ENCODE data around the gene STOML2.

Gene STOML2

GRCh38 chr9:35107297-35108290, 4.7 kb upstream of the STOML2 start:
- no peak for DNase-seq (ENCODE audit: low spot score)

DNA sequence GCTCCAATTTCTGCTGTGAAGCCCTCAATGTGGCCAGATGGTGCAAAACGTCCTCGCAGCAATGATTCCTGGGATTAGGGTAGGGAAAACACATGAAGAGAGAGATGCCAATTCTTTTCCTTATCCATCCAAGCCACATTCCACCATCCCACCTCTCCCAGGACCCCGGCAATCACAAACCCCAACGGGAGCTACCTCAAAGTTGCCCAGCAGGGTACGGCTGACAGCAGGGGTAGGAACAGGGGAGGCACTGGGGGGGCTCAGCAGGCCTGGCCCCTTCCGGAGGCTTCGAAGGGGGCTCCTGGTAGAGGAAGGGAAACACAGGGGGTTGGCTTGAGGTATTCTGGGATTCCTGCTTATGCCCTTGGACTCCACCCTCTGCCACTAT, 3.4 kb upstream of the STOML2 start:
- DNase-seq (ENCODE audit: low spot score), result no peak

DNA sequence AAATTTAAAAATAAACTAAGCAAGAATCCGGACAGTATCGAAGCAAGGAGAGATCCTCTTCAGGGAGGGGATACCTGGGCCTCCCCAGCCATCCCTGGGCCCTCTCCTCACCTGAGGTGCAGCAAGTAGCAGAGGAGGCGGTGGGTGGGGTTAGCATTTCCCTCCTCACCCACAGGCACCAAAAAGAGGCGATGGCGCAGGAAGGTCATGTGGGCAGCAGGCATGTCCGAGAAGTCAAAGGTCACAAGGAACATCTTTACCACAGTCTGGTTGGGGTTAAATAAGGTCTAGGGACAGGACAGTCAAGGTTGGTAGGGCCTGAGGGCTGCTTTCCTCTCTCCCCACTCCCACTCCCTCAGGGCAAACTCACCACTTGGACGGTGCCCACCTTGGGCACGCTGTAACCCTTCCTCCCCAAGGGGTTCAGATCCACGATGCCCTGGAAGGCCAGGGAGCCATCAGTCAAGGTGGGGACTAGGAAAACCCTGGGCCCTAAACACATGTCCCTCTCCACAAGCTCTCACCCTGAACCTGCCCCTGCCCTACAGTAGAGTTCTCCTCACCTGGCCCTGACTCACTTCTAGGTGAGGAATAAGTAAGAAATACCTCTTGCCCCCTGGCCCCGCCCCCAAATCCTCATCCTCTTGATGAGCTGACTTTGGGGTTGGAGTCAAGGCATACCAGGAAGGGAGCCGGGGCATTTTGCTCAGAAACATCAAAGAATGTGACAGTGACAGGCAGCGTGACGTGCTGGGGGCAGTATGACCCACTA, 2.8 kb upstream of the STOML2 start:
- no peak for DNase-seq (ENCODE audit: low spot score)

DNA sequence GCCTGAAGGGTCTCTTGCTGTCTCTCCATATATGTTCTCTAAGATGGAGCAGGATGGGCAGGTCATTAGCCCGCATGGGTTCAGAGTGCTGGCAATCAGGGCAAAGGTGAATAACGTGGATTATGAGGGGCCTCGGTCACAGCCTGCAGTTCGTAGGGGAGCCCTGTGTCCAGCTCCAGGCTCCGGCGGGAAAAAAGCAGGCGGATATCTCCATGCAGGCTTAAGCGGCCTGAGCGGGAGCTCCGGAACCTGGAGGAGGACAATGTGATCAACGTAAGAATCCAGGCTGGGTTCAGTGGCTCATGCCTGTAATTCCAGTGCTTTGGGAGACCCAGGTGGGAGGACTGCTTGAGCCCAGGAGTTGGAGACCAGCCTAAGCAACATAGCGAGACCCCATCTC, 2.2 kb upstream of the STOML2 start:
- no peak for DNase-seq (ENCODE audit: low spot score)

DNA sequence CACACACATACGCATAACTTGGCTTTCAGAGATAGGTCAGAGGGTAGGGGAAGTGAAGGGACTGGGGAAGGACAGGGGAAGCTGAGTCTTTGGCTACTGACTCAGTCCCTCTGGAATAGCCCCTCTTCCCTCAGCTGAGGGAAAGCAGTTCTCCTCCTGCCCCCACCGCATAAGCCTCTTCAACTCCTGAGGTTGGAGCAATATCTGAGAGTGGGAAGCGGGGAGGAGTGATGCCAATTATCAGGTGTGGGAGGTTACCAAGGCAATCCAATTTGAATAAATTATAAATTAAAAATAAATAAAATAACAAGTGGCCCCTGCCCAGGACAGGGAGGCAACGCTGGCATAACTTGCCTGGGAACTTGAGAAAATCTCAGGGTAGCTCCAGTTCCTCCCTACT, 1.7 kb upstream of the STOML2 start:
- no peak for DNase-seq (ENCODE audit: low spot score)

GRCh38 chr9:35103660-35104191, 795 bp upstream of the STOML2 start:
- DNase-seq (ENCODE audit: low spot score), result no peak

DNA sequence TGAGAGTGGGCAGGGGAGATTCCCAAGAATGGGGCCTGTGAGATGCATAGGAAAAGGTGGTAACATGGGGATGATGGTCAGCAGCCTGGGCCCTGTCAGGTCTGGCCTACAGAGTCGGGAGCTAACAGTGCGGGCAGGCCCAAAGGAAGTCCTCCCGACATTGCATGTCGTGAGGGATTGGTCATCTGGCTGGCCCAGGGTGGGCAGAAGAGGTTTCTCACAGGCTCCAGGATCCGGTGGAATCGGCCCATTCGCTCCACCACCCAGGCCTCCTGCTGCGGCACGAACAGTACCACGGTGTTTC, 514 bp downstream of the STOML2 start:
- DNase-seq (ENCODE audit: low spot score), result no peak

- no peak for DNase-seq (ENCODE audit: low spot score)
Measured at GRCh38 chr9:35097573-35097972, 5.4 kb downstream of the STOML2 start.

GRCh38 chr9:35096035-35096849, 6.7 kb downstream of the STOML2 start, which contains the start of gene PIGO:
Gene PIGO (minus strand): TSS chr9:35096591. CDS start chr9:35095565, 1,026 bp downstream.
- peak; percentile 86 for DNase-seq (ENCODE audit: low spot score)

GRCh38 chr9:35091536-35091935, 11.4 kb downstream of the STOML2 start:
- no peak for DNase-seq (ENCODE audit: low spot score)

GRCh38 chr9:35089434-35089833, 13.5 kb downstream of the STOML2 start:
- DNase-seq (ENCODE audit: low spot score), result no peak

- no peak for DNase-seq (ENCODE audit: low spot score)
Measured at GRCh38 chr9:35085078-35085477, 17.9 kb downstream of the STOML2 start.

- peak; percentile 92 for DNase-seq (ENCODE audit: low spot score)
Measured at GRCh38 chr9:35079426-35080341, 23.2 kb downstream of the STOML2 start, which contains the start of gene FANCG. Gene FANCG (minus strand): TSS chr9:35079942. CDS start chr9:35079524, 418 bp downstream.

DNA sequence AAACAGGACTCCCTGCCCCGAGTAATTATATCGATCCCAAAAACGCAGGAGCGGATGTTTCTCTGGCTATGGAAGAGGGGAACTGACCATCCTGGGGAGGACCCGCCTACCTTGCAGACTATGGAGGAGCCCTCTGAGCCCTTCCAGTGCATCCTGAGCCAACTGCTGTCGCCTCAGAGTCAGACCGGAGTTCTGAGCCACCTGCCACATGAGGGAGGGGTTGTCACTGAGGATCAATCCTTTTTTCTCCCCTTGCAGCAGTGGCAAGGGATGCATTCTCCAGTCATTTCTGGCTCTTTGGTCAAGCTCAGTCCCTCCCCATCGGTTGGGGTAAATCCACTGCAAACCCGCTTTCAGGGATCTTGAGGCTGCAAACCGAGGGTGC, 23.9 kb downstream of the STOML2 start:
- no peak for DNase-seq (ENCODE audit: low spot score)

GRCh38 chr9:35078066-35078465, 24.9 kb downstream of the STOML2 start:
- no peak for DNase-seq (ENCODE audit: low spot score)

GRCh38 chr9:35076848-35077247, 26.1 kb downstream of the STOML2 start:
- no peak for DNase-seq (ENCODE audit: low spot score)

DNA sequence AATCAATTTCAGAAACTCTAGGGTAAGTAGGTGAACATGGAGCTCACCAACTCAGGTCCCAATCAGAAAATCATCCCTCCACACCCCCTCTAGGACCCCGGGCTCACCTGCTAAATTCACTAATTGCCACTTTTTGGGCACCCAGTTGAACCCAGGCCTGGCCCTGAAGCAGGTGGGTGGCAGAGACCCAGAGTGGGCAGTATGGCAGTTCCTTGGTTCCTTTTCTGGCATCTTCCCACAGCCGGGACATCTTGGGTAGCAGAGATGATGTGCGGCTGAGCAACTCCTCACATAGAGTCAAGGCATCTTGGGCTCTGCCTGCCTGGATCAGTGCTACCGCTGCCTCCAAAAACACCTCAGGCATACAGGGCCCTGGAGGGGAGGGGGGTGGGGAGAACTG, 27.6 kb downstream of the STOML2 start:
- no peak for DNase-seq (ENCODE audit: low spot score)

GRCh38 chr9:35074791-35075190, 28.1 kb downstream of the STOML2 start:
- no peak for DNase-seq (ENCODE audit: low spot score)

DNA sequence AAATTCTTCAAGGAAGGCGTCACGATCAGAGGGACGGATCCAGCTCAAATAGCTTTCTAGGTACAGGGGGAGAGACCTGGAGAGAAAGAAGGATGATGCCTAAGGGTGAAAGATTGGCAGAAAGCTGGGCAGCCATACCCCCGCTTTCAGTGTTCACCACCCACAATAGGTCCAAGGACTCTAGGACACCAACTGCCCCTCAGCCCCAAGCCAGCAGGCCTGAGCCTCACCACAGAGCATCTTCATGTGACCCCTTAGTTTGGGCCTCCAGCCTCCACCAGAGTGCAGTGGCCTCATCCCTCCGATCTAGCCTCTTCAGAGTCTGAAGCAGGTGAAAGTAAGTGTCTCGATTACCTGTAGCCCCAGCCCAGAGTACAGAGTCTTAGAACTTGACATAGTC, 28.8 kb downstream of the STOML2 start:
- DNase-seq (ENCODE audit: low spot score), result no peak

- DNase-seq (ENCODE audit: low spot score), result no peak
Measured at GRCh38 chr9:35073279-35073612, 29.7 kb downstream of the STOML2 start.

All from SW480 (cell line).